H1 (cell line): Measurements from ENCODE around the gene TGFBI. TPM values are rescaled to one million over a fixed set of nuclear protein-coding genes. Genes with fewer than 3 reads are reported as not detected.

Experiments
- CTCF ChIA-PET: fragments of 300-600 bp; sonication (Branson Sonifier 250); formaldehyde crosslinking; loops from one replicate; lab custom pipeline; 2021; ENCODE audit not compliant: partially characterized antibody; lab: Charles Lee
- POLR2A ChIA-PET: fragments of 300-600 bp; sonication (Branson Sonifier 250); formaldehyde crosslinking; loops from one replicate; lab custom pipeline; 2021; ENCODE audit warnings: inconsistent platforms; ENCODE audit not compliant: partially characterized antibody; lab: Charles Lee
- DNase-seq, 2 experiments: peaks; one replicate each; pipeline versions ENCODE4 v3.0.0 to v3.0.0-alpha.2; 2010 to 2022; ENCODE audit warnings: low spot score in 2 of 2, low read depth in 1 of 2, mixed read lengths in 1 of 2
- FAIRE-seq: peaks from 2 replicates; lab custom pipeline; 2011; peaks lifted over from hg19 to GRCh38; lab: Jason Lieb, UNC
- H2AFZ ChIP-seq: 2 replicates; pipeline ENCODE4 v1.8.1; 2012; ENCODE audit warnings: low read length, inconsistent platforms
- H2AK5ac ChIP-seq: 2 replicates; pipeline ENCODE4 v1.6.1; 2013; ENCODE audit warnings: low read depth, low read length
- H2BK120ac ChIP-seq: replicated peaks from 2 replicates; pipeline ENCODE3; 2013; ENCODE audit warnings: low read depth, low read length, inconsistent platforms
- H2BK12ac ChIP-seq: 2 replicates; pipeline ENCODE4 v1.6.1; 2013; ENCODE audit warnings: low read depth, low read length
- H2BK15ac ChIP-seq: 2 replicates; pipeline ENCODE4 v1.6.1; 2013; ENCODE audit warnings: low read length
- H2BK20ac ChIP-seq: 2 replicates; pipeline ENCODE4 v1.6.1; 2013; ENCODE audit warnings: low read length
- H2BK5ac ChIP-seq: 2 replicates; pipeline ENCODE4 v1.6.1; 2013; ENCODE audit warnings: low read depth, low read length
- H3K14ac ChIP-seq: 2 replicates; pipeline ENCODE4 v1.6.1; 2013; ENCODE audit warnings: inconsistent platforms; ENCODE audit not compliant: insufficient read length
- H3K18ac ChIP-seq: 2 replicates; pipeline ENCODE4 v1.6.1; 2013; ENCODE audit warnings: low read length; ENCODE audit errors: extremely low read depth
- H3K23ac ChIP-seq: 2 replicates; pipeline ENCODE4 v1.6.1; 2013; ENCODE audit warnings: inconsistent platforms; ENCODE audit not compliant: insufficient read length
- H3K23me2 ChIP-seq: 2 replicates; pipeline ENCODE4 v1.6.1; 2013; ENCODE audit warnings: low read depth, low read length
- H3K27ac ChIP-seq: 2 replicates; pipeline ENCODE4 v1.6.1; 2011; ENCODE audit warnings: low read depth, low read length, inconsistent platforms
- H3K27me3 ChIP-seq, 4 experiments: replicated peaks in 1 of 4; 1 replicate in 1 of 4; 2 replicates in 3 of 4; pipeline versions ENCODE4 v1.6.1 to v1.8.1; 2011 to 2013; ENCODE audit warnings: low read length in 3 of 4, mild to moderate bottlenecking in 3 of 4, inconsistent platforms in 2 of 4, mixed read lengths in 2 of 4, moderate library complexity in 1 of 4; ENCODE audit not compliant: control insufficient read depth in 3 of 4, insufficient read depth in 3 of 4; ENCODE audit errors: extremely low read depth in 1 of 4
- H3K36me3 ChIP-seq, 4 experiments: 2 replicates each; pipeline versions ENCODE4 v1.6.1 to v1.8.1; 2011 to 2013; ENCODE audit warnings: mild to moderate bottlenecking in 4 of 4, low read length in 3 of 4, moderate library complexity in 2 of 4, control low read depth in 1 of 4, inconsistent platforms in 1 of 4; ENCODE audit not compliant: insufficient read depth in 4 of 4, control insufficient read depth in 2 of 4
- H3K4ac ChIP-seq: replicated peaks from 2 replicates; pipeline ENCODE3; 2013; ENCODE audit warnings: low read length, low read depth, mixed read lengths, inconsistent platforms; ENCODE audit not compliant: insufficient read length
- H3K4me1 ChIP-seq, 4 experiments: replicated peaks in 1 of 4; 1 replicate in 1 of 4; 2 replicates in 3 of 4; pipeline versions ENCODE4 v1.6.1 to v1.8.1; 2011 to 2013; ENCODE audit warnings: low read length in 3 of 4, inconsistent platforms in 2 of 4, mixed read lengths in 1 of 4; ENCODE audit not compliant: insufficient read depth in 4 of 4, control insufficient read depth in 3 of 4
- H3K4me2 ChIP-seq, 2 experiments: 2 replicates each; pipeline versions ENCODE4 v1.6.1 to v1.8.1; 2011 to 2013; ENCODE audit warnings: low read depth in 2 of 2, low read length in 2 of 2, control low read depth in 1 of 2, inconsistent platforms in 1 of 2, mild to moderate bottlenecking in 1 of 2; ENCODE audit not compliant: insufficient read depth in 1 of 2
- H3K4me3 ChIP-seq, 4 experiments: fragments of 200-600, 300-600 bp in 1 of 4; sonication (generic), shearing (Covaris generic), sonication (Bioruptor Twin) in 1 of 4; 2 replicates each; pipeline versions ENCODE4 v1.5.1 to v1.8.1; 2011 to 2016; ENCODE audit warnings: low read length in 4 of 4, low read depth in 3 of 4, control low read depth in 2 of 4, inconsistent platforms in 2 of 4, mild to moderate bottlenecking in 2 of 4, mixed read lengths in 1 of 4, moderate library complexity in 1 of 4; ENCODE audit not compliant: insufficient read depth in 2 of 4; ENCODE audit errors: extremely low read depth in 1 of 4
- H3K56ac ChIP-seq: replicated peaks from 2 replicates; pipeline ENCODE3; 2013; ENCODE audit warnings: low read depth, mild to moderate bottlenecking, mixed read lengths, low read length, inconsistent platforms; ENCODE audit not compliant: insufficient read length
- H3K79me1 ChIP-seq: 2 replicates; pipeline ENCODE4 v1.6.1; 2013; ENCODE audit warnings: low read depth, low read length, control low read depth
- H3K79me2 ChIP-seq, 2 experiments: 2 replicates each; pipeline versions ENCODE4 v1.6.1 to v1.8.1; 2012 to 2013; ENCODE audit warnings: low read length in 2 of 2, mild to moderate bottlenecking in 2 of 2, inconsistent platforms in 1 of 2; ENCODE audit not compliant: insufficient read depth in 2 of 2, control insufficient read depth in 1 of 2
- H3K9ac ChIP-seq, 4 experiments: replicated peaks in 1 of 4; 1 replicate in 1 of 4; 2 replicates in 3 of 4; pipeline versions ENCODE4 v1.6.1 to v1.8.1; 2011 to 2013; ENCODE audit warnings: low read depth in 3 of 4, low read length in 3 of 4, control low read depth in 2 of 4, mild to moderate bottlenecking in 2 of 4, moderate library complexity in 2 of 4, inconsistent platforms in 1 of 4; ENCODE audit errors: extremely low read depth in 1 of 4
- H3K9me3 ChIP-seq, 2 experiments: 2 replicates each; pipeline versions ENCODE4 v1.6.1 to v1.8.1; 2012 to 2013; ENCODE audit warnings: mild to moderate bottlenecking in 2 of 2, moderate library complexity in 2 of 2, control low read depth in 1 of 2, inconsistent platforms in 1 of 2, low read depth in 1 of 2, low read length in 1 of 2, mixed read lengths in 1 of 2; ENCODE audit not compliant: insufficient read depth in 2 of 2
- H4K20me1 ChIP-seq, 2 experiments: replicated peaks in 1 of 2; 2 replicates each; pipeline versions ENCODE3 to v1.8.1; 2011 to 2013; ENCODE audit warnings: inconsistent platforms in 2 of 2, low read length in 2 of 2, mild to moderate bottlenecking in 1 of 2; ENCODE audit not compliant: insufficient read depth in 2 of 2, control insufficient read depth in 1 of 2
- H4K5ac ChIP-seq: 2 replicates; pipeline ENCODE4 v1.6.1; 2013; ENCODE audit warnings: low read length, low read depth, mixed read lengths, inconsistent platforms; ENCODE audit not compliant: insufficient read length
- H4K8ac ChIP-seq: 2 replicates; pipeline ENCODE4 v1.8.0; 2013; ENCODE audit warnings: mild to moderate bottlenecking, moderate library complexity, low read length, inconsistent platforms; ENCODE audit not compliant: insufficient read depth; ENCODE audit errors: extremely low read depth
- H4K91ac ChIP-seq: replicated peaks from 2 replicates; pipeline ENCODE3; 2013; ENCODE audit warnings: low read length, mixed read lengths, inconsistent platforms; ENCODE audit not compliant: insufficient read length
- ASH2L ChIP-seq: fragments of 200-600, 300-600 bp; sonication (generic); IDR thresholded peaks from one replicate; pipeline ENCODE4 v1.7.1; 2017; ENCODE audit warnings: low read length
- CBX5 ChIP-seq: fragments of 300-800, 300-1000 bp; sonication (generic); IDR thresholded peaks from 2 replicates; pipeline ENCODE4 v1.7.1; 2016; ENCODE audit warnings: antibody characterized with exemption, low read length, low read depth
- CHD1 ChIP-seq: IDR thresholded peaks from 2 replicates; pipeline ENCODE4 v1.6.1; 2012; ENCODE audit warnings: low read depth, low read length, improper control_type of control experiment
- EGR1 ChIP-seq: IDR thresholded peaks from 2 replicates; pipeline ENCODE4 v1.6.1; 2011; ENCODE audit warnings: low read depth, low read length, borderline replicate concordance
- GTF2F1 ChIP-seq: IDR thresholded peaks from 2 replicates; pipeline ENCODE4 v1.6.1; 2012; ENCODE audit warnings: low read depth, low read length, improper control_type of control experiment, borderline replicate concordance
- JUND ChIP-seq: IDR thresholded peaks from 2 replicates; pipeline ENCODE4 v1.6.1; 2011; ENCODE audit warnings: mild to moderate bottlenecking, improper control_type of control experiment, low read length
- SP1 ChIP-seq: IDR thresholded peaks from 2 replicates; pipeline ENCODE4 v1.6.1; 2011; ENCODE audit warnings: low read depth, low read length
- TAF7 ChIP-seq: optimal IDR thresholded peaks from 2 replicates; pipeline ENCODE3; 2011; ENCODE audit warnings: low read depth, mild to moderate bottlenecking, inconsistent platforms, low read length, moderate library complexity, borderline replicate concordance
- WGBS, 2 experiments: shearing (Covaris generic) in 1 of 2; methylation state at CpG; one replicate each; pipeline versions ENCODE4 v1.1.6 to v1.1.7; 2013 to 2015; ENCODE audit warnings: low lambda C conversion rate in 2 of 2, mixed read lengths in 2 of 2, inconsistent platforms in 1 of 2, low coverage in 1 of 2, missing lambda C conversion rate in 1 of 2; ENCODE audit not compliant: insufficient replicate concordance in 2 of 2, insufficient coverage in 1 of 2, insufficient read length in 1 of 2; ENCODE audit errors: extremely low coverage in 1 of 2, missing lambda C conversion rate in 1 of 2; 5-methylcytosine and 5-hydroxymethylcytosine counted together
- long read RNA-seq, 2 experiments: library from RNA in 1 of 2; library from capped mRNA in 1 of 2; stranded (forward); transcript quantifications; one replicate each; pipeline ENCODE4 v2.0.0, GENCODE V29; 2021; ENCODE audit warnings: inconsistent platforms in 1 of 2
- polyA minus RNA-seq, 3 experiments: library from RNA; depleted of rRNA, polyadenylated mRNA; stranded (reverse); fragments of >200 nt; gene quantifications; 1 replicate in 2 of 3; 2 replicates in 1 of 3; pipeline ENCODE4 v1.2.3, GENCODE V29; 2011
- polyA plus RNA-seq, 7 experiments: library from polyadenylated mRNA; depleted of rRNA in 3 of 7; stranded (reverse) in 5 of 7; unstranded in 2 of 7; fragments of >200 nt in 5 of 7; fragments of 200-250 nt in 2 of 7; gene quantifications; 1 replicate in 5 of 7; 2 replicates in 1 of 7; 4 replicates in 1 of 7; pipeline versions ENCODE4 v1.2.1 to v1.2.3, GENCODE V29; 2011 to 2013; ENCODE audit warnings: missing spikeins in 2 of 7, mixed read lengths in 2 of 7
- total RNA-seq: library from RNA; stranded (reverse); fragmentation: NEBNext Ultra II Directional; extraction: Animal tissue kit (Norgen Biotek cat#: 25700); gene quantifications from 2 replicates; pipeline ENCODE4 v1.2.1, GENCODE V29; 2021

TGFBI gene
- total RNA-seq (5.9 and 8.5 TPM in 2 replicates), polyA plus RNA-seq (2011; rRNA removed) (6.0 and 6.2 TPM in 2 replicates), polyA minus RNA-seq (2011; rRNA and poly(A)+ RNA removed) (6.9 and 7.5 TPM in 2 replicates)
- 5.7 TPM for polyA plus RNA-seq (2011; cell fraction: cytosol; rRNA removed)
- 9.4 TPM for polyA plus RNA-seq (2011; cell fraction: nucleus; rRNA removed)
- 9.3 to 11.8 TPM (median 10.1 TPM) in 4 replicates for polyA plus RNA-seq (2012, experiment 1 of 2)
- polyA plus RNA-seq (2012, experiment 2 of 2): 9.0 TPM
- 11.9 TPM for polyA plus RNA-seq (2013, experiment 1 of 2)
- 12.4 TPM for polyA plus RNA-seq (2013, experiment 2 of 2)
- 4.8 TPM for polyA minus RNA-seq (2011; cell fraction: cytosol; rRNA and poly(A)+ RNA removed)
- polyA minus RNA-seq (2011; cell fraction: nucleus; rRNA and poly(A)+ RNA removed): 7.5 TPM
- long read RNA-seq, experiment 1, partial matches to known transcripts: 4 of 9 reads
- long read RNA-seq, experiment 1, other reads (novel, unspliced or antisense): 3 of 9 reads
- long read RNA-seq, experiment 2, partial matches to known transcripts: 1 of 1 reads
- long read RNA-seq, experiment 2, other reads (novel, unspliced or antisense): 0 of 1 reads

- Histone ChIP-seq H2AK5ac (no peak within 1 kb of the TSS), H4K5ac (no peak within 1 kb of the TSS), H3K79me2 (no peaks in the 10 kb centered on the region; a peak in 1 of 4 replicates), H3K23ac (no peak within 1 kb of the TSS), H2BK15ac (no peak within 1 kb of the TSS), H4K20me1 (peaks cover 0 to 2% of the 10 kb centered on the region in 2 experiments), H3K18ac (peak within 1 kb of the TSS; percentile 72; the same call in 1 of the 2 replicates), H4K91ac (no peak within 1 kb of the TSS), H3K4me2 (peak within 1 kb of the TSS; percentile 73 to 96), H2BK20ac (no peak within 1 kb of the TSS), H3K4ac (no peak within 1 kb of the TSS), H3K14ac (no peak within 1 kb of the TSS), H3K9ac (peak within 1 kb of the TSS in 3 of 4 experiments; percentile 10 to 37 (median 20); a peak in 3 of 7 replicates), H2BK120ac (no peak within 1 kb of the TSS), H2BK12ac (peak within 1 kb of the TSS; percentile 23; the same call in 1 of the 2 replicates), H2BK5ac (no peak within 1 kb of the TSS), H4K8ac (peak within 1 kb of the TSS; percentile 41), H3K56ac (no peak within 1 kb of the TSS), H3K4me3 (peak within 1 kb of the TSS; percentile 28 to 74 (median 48)), H2AFZ (peak within 1 kb of the TSS; percentile 85; the same call in 1 of the 2 replicates), H3K27me3 (peaks cover 8 to 39% (median 35%) of the 10 kb centered on the region in 4 experiments), H3K36me3 (no peaks in the 10 kb centered on the region), H3K23me2 (peaks cover 8% of the 10 kb centered on the region; the same call in 1 of the 2 replicates), H3K9me3 (no peaks in the 10 kb centered on the region), H3K27ac (no peak within 1 kb of the TSS), H3K4me1 (peaks cover 0 to 4% (median 1%) of the 10 kb centered on the region in 4 experiments; a peak in 4 of 7 replicates), H3K79me1 (no peaks in the 10 kb centered on the region)
- POLR2A ChIA-PET: interaction anchor here (0.9 to 1.6 kb wide), 6 partner anchors 9 to 109 kb away, joined by 3 to 4 read pairs (median 3); partner anchors contain the start of gene SMAD5
- WGBS, 2 experiments: 9% methylated on average over 45 of the region's 68 CpGs; no CpG with 5 or more reads in 1 of the 2 experiments
- no peak for FAIRE-seq
- CTCF ChIA-PET: interaction anchor here (1.0 to 2.6 kb wide), 13 partner anchors 8 to 143 kb away, joined by 3 to 15 read pairs (median 4); no protein-coding TSS in a partner anchor
- peak; percentile 27 to 79 for DNase-seq
- TF ChIP-seq JUND (no peak), TAF7 (peak; percentile 54), SP1 (no peak), GTF2F1 (no peak), EGR1 (peak; percentile 67), CBX5 (no peak), ASH2L (peak; percentile 83), CHD1 (no peak)
Observed at GRCh38 chr5:136028782-136029742, at the start of gene TGFBI. TSS of gene TGFBI (plus strand) at chr5:136028988. CDS start at chr5:136029056, 68 bp downstream.
